ENCODE data around the gene RBPMS2. TPM values are rescaled to one million over a fixed set of nuclear protein-coding genes. Genes with fewer than 3 reads are reported as not detected.
A peak's percentile ranks its signal among the peaks of the same experiment; 100 is the strongest.
"Not testable (repeated sequence)": the region's sequence is repeated elsewhere in the genome, so short reads cannot be mapped to it uniquely, and the experiment has no call there.

The RBPMS2 gene
- total RNA-seq = under 0.01 and 0.25 TPM in 2 replicates

- DNase-seq (ENCODE audit: low read depth in 2 of 2) = peak in 1 of 2 donors; percentile 30
These were observed at the start of gene RBPMS2 for GRCh38 chr15:64775551-64776401. TSS of gene RBPMS2 (minus strand) at chr15:64775589. CDS start at chr15:64775319, 270 bp downstream.

GRCh38 chr15:64824929-64825430 is 49.6 kb upstream of the RBPMS2 start:
- peak in 1 of 2 donors; percentile 32 for DNase-seq (ENCODE audit: low read depth in 2 of 2)

DNA sequence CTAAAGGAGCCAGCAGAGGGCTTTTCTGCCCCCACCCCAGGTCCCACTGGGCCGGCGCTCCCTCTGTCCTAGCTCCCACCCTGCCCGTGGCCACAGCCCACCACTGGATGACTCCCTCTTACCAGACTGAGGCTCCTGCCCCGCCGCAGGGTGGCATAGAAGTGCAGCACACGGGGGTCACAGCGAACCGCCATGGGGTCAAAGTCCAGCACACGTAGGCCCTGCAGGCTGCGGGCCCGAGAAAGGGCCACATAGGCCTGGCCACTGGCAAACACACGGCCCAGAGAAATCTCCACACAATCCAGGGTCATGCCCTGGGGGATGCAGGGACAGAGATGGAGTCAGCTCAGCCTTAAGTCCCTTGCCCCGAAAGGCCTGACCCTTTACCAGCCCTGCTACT is 41.1 kb upstream of the RBPMS2 start:
- no peak for DNase-seq (ENCODE audit: low read depth in 2 of 2)

DNA sequence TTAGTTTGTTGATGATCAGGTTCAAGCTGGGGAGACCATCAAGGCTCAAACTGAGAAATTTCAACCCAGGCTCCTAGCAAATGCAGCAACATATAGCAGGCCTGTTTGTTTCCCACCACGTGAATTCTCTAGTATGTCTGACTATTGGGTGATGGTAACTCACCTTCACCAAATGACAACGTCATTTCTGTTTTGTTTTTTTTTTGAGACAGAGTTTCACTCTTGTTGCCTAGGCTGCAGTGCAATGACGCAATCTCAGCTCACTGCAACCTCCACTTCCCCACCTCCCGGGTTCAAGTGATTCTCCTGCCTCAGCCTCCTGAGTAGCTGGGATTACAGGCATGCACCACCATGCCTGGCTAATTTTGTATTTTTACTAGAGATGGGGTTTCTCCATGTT is 39.6 kb upstream of the RBPMS2 start:
- not testable (repeated sequence) for DNase-seq (ENCODE audit: low read depth in 2 of 2)

- not testable (repeated sequence) for DNase-seq (ENCODE audit: low read depth in 2 of 2)
These were observed 38.9 kb upstream of the RBPMS2 start for GRCh38 chr15:64814283-64814682.

GRCh38 chr15:64813075-64813474 is 37.7 kb upstream of the RBPMS2 start:
- DNase-seq (ENCODE audit: low read depth in 2 of 2) = no peak

- no peak for DNase-seq (ENCODE audit: low read depth in 2 of 2)
These were observed 35.3 kb upstream of the RBPMS2 start for GRCh38 chr15:64810497-64811326.

DNA sequence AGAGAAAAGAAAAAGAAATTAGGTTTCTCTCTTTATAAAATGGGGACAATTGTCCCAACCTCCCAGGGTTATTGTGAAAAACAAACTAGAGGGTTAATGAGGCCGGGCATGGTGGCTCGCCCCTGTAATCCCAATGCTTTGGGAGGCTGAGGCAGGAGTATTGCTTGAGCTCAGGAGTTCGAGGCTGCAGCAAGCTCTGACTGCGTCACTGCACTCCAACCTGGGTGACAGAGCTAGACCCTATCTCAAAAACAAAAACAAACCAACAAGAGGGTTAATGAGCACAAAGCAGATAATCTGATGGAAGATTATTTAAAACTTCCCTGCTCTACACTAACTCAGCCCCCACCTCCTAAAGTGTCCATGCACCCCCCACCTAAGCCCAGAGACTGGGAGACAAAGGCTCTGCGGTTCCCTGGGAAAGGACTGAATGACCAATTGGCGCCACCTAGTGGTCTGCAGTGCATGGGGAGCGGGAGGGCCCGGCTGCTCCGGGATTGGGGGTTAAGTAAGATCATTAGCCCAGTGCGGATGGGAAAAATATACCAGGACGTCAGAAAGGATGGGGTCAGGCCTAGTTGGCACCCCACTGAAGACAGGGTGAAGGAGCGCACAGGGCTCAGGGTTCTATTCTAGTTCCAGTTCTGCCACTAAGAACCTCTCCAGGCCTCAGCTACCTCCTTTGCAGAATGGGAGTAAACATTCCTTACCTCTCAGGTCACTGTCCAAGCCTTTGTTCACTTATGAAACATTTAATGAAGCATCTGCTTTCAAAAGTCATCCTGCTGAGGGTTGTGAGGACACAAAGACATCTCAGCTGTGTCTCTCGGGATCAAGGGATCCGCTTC is 34.5 kb upstream of the RBPMS2 start:
- DNase-seq (ENCODE audit: low read depth in 2 of 2) = peak; percentile 41 to 74

- no peak for DNase-seq (ENCODE audit: low read depth in 2 of 2)
These were observed 33.5 kb upstream of the RBPMS2 start for GRCh38 chr15:64808785-64809453.

DNA sequence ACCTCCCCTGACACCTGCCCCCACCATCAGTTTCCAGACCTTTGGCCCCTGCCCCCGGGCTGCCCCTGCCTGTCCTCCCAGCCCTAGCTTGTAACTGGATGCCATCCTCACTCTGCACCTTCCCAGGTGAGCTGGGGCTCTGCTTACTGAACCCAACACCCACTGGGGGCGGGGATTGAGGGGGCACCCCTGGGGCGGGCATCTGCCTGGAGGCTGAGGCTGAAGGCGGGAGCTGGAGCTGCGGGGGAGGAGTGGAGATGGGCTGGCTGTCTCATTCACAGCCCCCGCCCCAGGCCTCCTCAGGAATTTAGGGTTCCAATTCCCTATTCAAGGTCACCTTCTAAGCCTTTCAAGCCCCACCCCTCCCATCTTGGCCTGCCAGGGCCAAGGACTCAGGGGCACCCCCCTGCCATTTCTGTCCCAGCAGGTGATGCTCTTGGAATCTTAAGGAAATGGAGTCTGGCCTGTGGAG is 32.4 kb upstream of the RBPMS2 start:
- no peak for DNase-seq (ENCODE audit: low read depth in 2 of 2)

DNA sequence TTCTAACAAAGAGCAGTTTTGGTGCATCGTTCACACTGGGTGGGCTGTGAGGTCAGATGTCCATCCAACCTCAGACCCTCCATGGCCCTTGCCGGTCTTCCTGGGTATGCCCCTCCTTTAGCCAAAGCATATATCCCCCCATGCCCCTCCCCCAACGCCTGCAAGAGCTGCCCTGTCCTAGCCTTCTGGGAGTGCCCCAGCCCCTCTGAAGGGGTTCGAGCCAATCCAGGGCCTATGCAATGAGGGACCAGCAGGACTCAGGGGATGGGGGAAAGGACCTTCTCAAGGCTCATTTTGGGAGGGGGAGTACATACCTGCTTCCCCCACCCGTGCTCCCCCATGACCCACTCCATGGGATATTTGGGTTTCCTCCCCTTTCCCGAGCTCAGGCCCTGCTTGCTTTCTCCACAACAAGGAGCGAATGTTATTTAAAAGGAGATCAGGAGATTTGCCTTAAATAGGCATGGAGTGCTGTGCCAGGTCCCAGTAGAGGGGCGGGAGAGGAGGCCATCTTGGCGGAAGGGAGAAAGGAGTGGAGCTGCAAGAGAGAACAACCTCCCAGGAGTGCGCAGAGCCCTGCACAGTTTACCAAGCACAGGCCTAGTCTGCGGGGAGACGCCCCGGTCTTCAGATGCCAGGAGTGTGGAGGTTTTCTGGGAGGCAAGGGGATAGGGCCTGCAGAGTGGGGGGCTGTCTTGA is 31.8 kb upstream of the RBPMS2 start:
- no peak for DNase-seq (ENCODE audit: low read depth in 2 of 2)

DNA sequence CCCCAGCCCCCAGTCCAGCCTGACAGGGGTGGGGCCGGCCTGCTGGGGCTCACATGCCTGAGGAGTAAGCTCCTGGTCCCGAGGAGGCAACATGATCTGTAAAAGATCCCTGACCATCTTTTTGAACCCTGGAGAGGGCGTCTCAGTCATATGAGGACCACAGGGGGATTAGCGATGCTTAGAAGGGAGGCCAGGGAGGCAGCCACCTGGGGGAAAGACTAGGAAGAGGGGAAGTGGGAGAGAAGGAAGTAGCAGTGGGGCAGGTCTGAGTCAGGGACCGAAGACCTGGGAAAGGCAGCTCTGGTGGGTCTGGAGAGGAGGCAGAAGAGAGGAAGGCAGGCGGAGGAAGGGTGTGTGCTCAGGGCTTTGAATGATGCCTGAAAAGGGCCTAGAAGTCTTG is 31.1 kb upstream of the RBPMS2 start:
- DNase-seq (ENCODE audit: low read depth in 2 of 2) = no peak

DNA sequence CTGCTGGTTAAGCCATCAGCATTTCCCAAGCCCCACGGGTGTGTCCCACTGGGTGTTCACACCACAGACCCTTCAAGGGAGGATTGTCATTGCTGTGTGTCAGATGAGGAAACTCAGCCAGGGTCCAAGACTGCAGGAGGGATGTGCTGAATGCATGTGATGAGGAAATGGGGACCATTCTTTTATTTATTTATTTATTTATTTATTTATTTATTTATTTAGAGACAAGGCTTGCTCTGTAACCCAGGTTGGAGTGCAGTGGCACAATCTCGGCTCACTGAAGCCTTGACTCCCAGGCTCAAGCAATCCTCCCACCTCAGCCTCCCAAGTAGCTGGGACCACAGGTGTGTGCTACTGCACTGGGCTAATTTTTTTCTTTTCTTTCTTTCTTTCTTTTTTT is 29.2 kb upstream of the RBPMS2 start:
- no peak for DNase-seq (ENCODE audit: low read depth in 2 of 2)

DNA sequence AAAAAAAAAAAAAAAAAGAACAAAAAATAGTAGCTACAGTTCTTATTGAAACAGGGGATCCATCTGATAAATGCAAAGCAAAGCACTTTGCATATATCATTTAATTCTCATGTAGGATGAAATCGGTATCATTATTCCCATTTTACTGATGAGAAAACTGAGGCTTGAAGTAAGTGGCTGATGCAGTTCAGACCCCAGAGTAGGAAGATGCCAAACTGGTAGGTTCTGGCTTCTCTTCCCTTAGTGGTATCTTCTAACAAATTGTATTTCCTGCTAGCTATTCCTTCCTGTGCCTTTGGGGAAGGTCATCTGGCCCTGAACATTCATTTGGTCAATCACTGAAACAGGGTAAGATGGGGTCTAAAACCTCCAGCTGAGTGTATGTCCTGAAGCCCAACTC is 28.1 kb upstream of the RBPMS2 start:
- DNase-seq (ENCODE audit: low read depth in 2 of 2) = no peak

- no peak for DNase-seq (ENCODE audit: low read depth in 2 of 2)
These were observed 25.1 kb upstream of the RBPMS2 start for GRCh38 chr15:64800476-64800875.

DNA sequence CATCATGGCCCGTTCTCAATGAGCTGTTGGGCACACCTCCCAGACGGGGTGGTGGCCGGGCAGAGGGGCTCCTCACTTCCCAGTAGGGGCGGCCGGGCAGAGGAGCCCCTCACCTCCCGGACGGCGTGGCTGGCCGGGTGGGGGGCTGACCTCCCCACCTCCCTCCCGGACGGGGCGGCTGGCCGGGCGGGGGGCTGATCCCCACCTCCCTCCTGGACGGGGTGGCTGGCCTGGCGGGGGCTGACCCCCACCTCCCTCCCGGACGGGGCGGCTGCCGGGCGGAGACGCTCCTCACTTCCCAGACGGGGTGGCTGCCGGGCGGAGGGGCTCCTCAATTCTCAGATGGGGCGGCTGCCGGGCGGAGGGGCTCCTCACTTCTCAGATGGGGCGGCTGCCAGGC is 23.5 kb upstream of the RBPMS2 start:
- not testable (repeated sequence) for DNase-seq (ENCODE audit: low read depth in 2 of 2)

DNA sequence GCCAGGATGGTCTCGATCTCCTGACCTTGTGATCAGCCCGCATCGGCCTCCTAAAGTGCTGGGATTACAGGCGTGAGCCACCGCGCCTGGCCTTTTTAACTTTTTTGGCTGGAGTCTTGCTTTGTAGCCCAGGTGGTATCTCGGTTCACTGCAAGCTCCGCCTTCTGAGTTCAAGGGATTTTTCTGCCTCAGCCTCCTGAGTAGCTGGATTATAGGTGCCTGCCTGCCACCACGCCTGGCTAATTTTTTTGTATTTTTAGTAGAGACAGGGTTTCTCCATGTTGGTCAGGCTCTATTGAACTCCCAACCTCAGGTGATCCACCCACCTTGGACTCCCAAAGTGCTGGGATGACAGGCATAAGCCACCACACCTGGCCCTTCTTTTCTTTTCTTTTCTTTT is 20.5 kb upstream of the RBPMS2 start:
- DNase-seq (ENCODE audit: low read depth in 2 of 2) = not testable (repeated sequence)

GRCh38 chr15:64795299-64795698 is 19.9 kb upstream of the RBPMS2 start:
- not testable (repeated sequence) for DNase-seq (ENCODE audit: low read depth in 2 of 2)

DNA sequence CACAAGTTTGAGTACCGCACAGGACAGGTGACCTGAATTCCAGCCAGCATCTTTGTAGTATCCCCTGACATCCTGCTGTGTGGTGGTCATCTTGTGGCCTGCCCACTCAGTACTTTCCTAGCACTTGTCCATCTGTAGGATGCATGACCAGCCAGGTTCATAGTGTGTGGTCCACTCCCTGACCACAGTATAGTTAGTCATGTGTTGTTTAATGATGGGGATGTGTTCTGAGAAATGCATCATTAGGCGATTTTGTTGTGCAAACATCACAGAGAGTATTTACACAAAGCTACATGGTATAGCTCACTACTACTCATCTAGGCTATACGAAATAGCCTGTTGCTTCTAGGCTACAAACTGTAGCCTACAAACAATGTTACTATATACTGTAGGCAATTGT is 16.9 kb upstream of the RBPMS2 start:
- no peak for DNase-seq (ENCODE audit: low read depth in 2 of 2)

GRCh38 chr15:64791401-64791800 is 16.0 kb upstream of the RBPMS2 start:
- DNase-seq (ENCODE audit: low read depth in 2 of 2) = no peak

Measured in dermis microvascular lymphatic vessel endothelial cell (primary cell).